DMS 273 (cell line): ENCODE results near the gene OTUD3.
"Not testable (repeated sequence)": the region's sequence is repeated elsewhere in the genome, so short reads cannot be mapped to it uniquely, and the experiment has no call there.

ENCODE experiments used
- DNase-seq: peaks from one replicate; lab custom pipeline; 2025; ENCODE audit not compliant: unreplicated experiment; lab: John Stamatoyannopoulos, UW

OTUD3 gene

DNA sequence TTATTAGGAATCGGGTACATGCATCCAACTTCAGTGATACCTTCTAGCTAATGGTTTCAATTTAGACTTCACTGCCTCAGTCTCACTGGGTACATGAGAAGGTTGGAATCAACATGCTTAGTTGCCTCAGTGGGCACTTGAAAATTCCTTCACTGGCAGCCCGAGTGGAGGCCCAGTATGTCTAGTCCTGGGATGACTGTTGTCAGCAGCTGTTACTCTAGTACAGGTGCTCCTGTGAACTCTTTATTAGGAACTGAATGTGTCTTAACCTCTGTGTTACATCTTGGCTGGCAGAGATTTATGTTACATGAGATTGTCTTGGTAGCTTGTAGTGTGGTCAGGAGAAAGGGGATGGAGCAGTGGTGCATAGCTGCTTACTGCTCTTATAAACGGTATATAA, 27.8 kb downstream of the OTUD3 start:
- no peak for DNase-seq

DNA sequence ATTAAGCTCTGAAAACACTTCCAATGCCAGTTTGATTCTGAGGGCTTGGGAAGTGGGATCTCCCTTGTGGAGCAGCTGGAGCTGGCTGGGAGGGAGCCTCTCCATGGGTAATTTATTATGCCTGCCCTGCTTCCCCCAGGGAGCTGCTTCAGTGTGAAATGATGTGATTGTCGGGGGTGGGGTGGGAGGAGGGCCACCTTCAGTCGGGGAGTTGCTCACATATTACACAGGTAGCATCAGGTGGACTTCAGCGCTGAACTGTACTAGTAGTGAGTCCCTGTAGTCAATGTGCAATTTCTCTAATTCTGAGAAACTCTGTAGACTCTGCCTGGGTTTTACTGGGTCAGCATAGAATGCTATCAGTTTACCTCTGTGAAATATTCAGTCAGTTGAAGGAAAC, 28.5 kb downstream of the OTUD3 start:
- DNase-seq = no peak

DNA sequence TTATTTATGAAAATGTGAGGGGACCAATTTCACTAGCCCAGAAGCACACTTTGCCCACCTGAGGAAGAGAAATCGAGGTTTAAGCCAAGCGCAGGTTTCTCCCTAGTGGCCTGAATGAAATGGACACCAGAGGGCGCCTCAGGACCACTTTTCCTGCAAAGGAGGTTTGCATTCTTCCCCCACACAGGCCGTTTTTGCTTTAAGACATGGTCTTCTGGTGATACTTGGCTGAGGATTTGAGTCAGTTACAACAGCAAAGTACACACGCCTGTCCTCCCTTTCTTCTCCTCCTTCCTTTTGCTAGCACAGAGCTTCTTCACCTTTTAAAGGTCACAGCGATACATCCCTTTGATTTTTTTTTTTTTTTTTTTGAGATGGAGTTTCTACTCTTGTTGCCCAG, 35.9 kb downstream of the OTUD3 start:
- peak; percentile 92 for DNase-seq

DNA sequence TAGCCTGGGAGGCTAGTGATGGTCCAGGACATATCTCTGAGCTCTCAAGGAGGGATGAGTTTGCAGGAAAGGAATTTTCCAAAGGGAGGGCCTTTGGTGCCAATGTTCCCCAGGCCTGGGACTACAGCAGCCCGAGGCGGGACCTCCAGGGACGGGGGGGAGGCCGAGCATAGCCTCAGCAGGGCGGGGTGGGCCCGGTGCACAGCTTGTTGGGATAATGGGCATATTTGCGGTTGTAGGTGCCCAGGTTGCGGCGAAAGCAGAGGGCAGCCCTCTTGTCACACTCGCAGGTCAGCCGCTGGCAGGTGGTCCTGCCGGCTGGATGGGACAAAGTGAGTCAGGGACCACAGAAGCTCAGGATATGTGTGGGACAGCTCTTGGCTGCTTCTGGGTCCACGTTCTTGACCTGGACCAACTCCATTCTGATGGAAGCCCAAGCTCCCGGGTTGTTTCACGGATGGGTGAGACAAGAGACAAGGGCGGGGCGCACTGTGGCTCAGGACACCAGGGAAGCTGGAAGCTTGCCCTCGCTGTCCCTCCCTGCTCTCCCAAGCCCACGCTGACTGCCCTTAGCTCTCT, 38.0 kb downstream of the OTUD3 start:
- no peak for DNase-seq

DNA sequence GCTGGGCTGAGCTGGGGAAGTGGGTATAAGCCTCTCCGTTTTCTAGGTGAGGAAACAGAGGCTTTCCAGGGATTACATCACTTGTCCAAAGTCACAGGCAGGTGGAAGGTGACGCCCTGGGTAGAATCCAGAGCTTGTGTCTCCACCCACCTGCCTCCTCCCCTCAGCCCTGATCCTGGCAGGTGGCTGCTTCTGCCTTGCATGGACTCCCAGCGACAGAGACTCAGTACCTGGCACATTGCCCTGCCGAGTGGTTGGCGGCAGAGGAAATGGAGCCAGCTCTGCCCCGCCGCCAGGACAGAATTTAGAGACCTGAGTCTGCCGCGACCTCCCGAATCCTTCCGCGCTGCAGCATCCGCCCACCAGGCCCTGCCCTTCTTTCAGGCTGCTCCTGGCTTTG, 39.1 kb downstream of the OTUD3 start:
- DNase-seq = peak; percentile 42

DNA sequence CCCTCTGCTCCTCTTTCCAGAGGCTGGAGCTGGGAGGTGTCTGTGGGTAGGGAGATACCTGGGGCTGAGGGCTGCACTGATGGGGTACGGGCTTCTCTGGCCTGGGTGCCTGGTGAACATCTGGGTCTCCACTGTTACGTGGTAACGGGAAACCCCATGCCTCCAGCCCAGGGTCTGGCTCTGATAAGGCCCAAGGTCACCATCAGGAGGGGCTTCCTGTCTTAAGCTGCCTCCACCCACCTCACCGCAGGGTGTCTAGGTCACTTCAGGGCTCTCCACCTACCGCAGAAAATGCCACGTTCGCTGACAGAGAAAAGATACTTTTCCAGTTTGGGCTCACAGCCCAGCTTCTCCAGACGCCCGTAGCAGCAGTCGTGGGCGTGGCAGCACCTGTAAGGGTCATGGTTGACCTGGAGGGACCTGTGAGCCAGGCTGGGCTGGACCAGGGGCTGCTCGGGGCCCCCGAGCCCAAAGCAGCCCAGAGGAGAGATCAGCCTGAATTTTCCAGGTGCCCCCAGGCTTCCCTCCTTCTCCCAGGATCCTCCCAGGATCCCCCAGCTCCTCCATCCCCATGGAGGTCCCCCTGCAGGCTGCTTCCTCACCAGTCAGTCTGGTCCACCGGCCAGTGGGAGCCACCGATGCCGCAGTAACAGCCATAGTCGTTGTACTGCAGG, 40.0 kb downstream of the OTUD3 start:
- DNase-seq = no peak

DNA sequence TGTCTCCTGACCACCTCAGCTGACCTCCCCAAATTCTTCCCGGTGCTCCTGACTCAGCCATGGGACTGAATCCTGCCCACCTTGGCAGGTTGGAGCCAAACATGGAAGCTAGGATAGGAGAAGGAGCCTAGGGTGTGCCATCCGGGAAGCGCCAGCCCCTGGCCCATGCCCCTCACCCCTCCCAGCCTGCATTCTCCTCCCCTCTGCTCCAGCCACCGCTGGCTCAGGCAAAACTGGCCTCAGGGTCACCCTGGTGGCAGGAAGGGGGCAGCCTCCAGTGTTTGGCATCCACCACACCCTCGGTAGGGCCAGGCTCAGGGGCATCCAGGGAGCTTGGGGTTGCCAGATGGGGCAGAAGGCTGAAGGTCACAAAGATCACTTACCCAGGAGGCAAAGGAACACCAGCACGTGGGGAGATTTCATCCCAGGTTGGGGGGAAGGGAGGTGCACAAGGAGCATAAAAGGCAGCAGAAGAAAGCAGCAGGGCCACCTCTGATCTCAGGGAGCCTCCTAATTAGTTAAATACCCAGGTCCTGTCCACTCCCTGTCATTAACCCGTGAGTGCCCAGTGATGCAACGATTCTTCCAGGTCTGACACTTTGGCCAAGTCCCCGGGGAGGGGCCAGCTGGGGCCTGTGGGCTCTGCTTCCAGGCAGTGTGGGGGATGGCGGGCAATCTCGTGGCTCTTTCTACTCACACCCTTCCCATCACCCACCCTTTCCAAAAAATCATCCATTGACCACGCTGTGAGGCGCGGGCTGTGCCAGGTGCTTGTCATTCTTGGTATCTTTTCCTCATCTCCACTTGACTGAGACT, 41.1 kb downstream of the OTUD3 start, which contains the start of gene PLA2G2E:
TSS of gene PLA2G2E (minus strand) at position 481 of the 816 bp plus-strand sequence. CDS start at position 423, 58 bp downstream.
- DNase-seq = no peak

DNA sequence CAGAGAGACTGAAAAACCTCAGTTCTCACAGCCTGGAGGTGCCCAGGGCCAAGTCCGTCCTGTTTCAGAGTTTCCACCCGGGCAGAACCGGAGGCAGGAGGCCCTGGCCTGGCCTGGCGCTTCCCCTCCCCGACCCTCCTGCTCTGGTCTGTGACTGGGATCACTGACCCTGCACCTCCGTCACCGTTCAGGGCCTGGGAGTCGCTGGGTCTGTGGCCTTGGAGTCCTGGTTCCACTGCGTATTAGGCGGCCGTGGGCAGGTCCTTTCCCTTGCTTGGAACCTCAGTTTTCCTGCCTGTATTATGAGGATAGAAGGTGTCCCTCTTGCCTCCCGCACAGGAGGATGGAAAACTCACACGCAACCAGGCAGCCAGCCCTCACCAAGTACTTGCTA, 41.8 kb downstream of the OTUD3 start:
- no peak for DNase-seq

DNA sequence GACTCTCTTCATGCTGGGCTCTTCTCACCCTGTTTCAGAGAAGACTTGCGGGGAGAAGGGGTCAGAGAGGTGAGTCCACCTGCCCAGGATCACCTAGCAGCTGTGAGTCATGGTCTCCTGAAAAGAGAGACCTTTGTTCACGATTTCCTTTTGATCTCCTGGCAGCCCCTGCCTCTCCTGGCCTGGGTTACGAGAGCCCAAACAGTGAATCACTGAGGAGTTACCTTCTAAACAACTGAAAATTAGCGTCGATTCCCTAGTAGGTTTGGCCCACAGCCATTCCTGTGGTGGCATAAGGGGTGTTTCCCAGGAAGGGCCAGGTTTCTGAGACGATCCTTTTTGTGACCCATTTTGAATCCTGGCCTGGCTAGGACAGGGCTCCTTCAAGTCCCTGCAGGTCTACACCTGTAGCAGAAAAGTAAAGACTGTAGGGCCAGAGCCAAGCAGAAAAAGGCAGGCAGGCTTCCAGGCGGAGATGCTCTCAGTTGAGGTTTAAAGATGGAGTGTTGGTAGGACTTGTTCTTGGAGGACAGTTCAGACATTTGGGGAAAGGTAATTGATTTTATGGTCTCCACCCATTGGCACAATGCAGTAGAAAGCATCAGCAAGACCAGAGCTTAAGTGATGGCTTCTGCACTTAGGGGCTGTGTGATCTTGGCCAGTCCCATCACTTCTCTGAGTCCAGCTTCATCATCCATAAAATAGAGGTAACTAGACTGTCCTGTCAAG, 43.3 kb downstream of the OTUD3 start:
- no peak for DNase-seq

DNA sequence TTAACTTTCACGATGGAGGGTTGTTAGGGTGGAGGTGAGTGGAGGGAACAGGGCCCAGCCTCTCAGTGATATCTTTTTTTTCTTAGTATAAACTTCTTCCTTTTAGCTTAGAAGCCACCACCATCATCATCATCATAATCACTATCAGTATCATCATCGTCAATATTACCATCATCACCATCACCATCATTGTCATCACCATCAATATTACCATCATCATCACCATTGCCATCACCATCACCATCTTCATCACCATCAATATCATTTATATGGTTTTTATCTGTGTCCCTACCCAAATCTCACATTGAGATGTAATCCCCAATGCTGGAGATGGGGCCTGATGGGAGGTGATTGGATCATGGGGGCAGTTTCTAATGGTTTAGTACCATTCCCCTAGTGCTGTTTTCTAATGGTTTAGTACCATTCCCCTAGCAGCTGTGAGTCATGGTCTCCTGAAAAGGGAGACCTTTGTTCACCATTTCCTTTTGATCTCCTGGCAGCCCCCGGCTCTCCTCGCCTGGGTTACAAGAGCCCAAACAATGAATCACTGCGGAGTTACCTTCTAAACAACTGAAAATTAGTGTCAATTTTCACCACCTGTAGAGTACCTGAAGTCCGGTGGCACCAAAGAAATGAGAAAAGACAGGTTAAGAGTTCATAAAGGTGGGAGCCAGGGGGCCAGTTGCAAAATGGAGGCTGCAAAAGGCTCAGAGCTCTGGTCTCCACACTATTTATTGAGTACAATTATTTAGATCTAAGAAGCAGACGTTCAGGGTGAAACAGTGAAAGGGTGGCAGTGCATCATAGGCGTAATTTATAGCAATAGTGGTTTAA, 44.3 kb downstream of the OTUD3 start:
- DNase-seq = no peak

DNA sequence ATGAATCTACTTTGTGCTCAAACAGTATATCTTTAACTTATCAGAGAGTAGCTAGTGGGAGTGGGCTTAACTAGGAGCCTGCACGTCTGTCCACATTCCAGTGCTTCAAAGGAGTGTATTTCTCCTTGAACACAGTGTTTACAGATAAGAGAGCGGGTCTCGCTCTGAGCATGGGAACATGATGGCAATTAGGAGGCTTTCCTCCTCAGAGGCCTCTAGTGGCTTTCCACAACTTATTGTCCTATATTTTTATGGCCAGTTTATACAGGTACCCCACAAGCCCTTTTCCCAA, 44.9 kb downstream of the OTUD3 start:
- not testable (repeated sequence) for DNase-seq

DNA sequence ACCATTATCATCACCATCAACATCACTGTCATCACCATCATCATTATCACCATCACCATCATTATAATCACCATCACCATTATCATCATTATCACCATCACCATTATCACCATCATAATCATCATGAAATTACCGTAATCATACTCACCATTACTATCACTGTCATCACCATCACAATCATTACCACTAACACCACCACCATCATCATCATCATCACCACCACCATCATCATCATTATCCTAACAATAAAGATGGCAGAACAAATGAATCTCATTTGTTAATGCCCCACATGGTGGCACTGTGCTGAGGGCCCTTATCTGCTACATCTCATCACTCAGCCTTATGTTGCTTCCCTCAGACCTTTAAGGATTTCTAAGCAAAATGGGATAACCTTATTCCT, 50.7 kb downstream of the OTUD3 start:
- no peak for DNase-seq

DNA sequence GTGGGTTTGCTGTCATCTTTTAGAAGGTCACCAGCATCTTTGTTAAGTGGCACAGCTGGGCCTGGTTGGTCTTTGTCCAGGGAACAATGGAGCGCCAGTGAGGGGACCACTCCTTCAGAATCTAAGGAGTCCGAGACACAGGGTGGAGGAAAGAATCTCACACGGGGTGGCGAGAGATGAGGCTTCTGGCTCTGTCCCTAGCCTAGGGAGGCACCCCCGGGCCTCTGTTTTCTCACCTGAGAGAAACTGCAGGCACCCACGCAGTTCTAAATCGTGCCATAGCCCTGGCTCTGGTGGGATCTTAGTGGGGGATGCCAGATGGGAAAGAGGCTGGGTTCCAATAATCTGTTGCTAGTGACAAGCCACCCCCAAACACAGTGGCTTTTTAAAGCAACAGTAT, 52.1 kb downstream of the OTUD3 start:
- DNase-seq = no peak

DNA sequence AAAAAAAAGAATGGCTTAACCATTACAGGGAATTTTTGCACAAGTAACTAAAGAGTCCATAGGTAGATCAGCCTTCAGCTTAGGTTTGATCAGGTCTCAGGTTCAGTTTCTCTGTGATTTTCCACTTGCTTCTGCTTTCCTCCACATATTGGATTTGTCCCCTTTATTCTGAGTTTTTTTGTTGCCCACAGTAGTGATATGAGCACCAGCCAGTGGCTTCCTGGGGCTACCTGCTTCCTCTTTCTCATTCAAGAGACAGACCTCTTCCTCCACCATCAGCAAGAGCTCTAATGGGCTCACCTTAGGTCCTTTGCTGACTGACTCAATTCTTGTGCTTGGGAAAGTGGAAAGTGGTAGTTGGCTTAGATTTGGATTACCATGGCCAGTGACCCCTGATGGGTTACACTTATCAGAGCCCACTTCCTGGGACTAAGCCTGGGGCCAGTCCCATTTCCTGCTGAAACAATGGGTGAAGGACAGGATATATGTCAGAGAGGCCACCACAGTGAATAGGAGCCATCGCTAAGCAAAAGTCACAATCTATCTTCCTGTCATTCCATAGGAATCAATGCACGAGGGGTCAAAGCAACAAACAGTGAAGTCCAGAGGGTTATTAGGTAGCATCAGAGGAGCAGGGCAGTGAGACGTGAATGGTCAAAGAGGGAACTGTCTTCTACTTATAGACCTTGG, 54.0 kb downstream of the OTUD3 start:
- no peak for DNase-seq

DNA sequence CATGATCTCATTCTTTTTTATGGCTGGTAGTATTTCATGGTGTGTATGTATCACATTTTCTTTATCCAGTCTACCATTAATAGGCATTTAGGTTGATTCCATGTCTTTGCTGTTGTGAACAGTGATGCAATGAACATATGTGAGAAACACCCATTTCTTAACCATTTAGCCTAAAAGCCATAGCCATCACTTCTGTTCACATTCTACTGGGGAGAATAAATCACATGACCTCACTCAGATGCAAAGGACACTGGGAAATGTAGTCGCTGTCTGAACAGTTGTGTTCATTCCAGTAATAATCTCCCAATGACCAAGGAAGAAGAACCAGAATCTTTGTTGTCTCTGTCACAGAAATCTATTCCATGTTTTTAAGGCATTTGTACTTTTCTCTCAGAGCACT, 56.3 kb downstream of the OTUD3 start:
- no peak for DNase-seq

DNA sequence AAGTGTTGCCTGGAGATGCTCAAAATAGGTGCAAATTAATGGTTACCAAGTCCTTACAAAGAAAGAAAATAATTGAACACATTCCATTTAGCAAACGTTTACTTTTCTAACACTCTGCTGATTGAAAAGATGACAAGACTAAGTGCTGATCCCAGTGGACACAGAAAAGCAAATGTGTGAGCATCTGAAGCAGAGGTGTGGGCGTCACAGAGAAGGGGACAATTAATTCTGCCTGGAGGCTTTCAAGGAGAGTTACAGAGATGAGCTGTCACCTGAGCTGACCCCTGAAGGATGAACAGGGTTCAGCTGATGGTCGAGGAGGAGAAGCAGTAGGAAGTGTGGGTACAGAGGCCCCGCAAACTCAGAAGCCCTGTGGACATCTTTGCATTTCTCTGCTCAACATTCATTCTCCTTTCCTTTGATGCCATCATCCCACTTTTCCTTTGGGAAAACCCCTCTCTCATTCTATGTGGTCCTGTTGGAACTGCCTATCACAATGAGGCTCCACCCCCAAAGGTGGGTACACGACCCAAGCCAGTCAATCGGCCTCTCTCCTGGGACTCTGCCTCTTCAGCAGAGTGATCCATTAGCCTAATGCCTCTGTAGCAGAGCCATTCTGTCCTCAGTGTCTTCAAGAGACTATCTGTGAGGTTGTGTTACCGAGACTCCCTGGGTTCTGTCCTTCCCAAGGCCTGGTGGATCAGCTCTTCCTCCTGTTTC, 58.5 kb downstream of the OTUD3 start:
- no peak for DNase-seq

DNA sequence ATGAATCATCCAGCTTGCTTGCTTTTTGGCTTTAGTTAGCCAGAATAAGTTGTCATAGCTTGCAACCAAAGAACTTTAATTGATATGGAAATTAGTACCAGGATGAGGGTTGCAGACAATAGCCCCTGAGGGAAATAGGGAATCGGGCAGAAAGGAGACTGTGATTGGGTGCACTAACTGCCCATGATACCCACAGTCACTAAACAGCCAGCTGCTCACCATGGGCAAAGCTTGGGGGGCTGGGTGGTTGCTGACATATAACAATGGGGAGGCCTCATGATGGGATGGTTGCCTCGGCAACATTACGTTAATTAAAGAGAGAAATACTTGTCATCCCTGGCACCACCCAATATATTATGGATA, 59.0 kb downstream of the OTUD3 start:
- DNase-seq = no peak

DNA sequence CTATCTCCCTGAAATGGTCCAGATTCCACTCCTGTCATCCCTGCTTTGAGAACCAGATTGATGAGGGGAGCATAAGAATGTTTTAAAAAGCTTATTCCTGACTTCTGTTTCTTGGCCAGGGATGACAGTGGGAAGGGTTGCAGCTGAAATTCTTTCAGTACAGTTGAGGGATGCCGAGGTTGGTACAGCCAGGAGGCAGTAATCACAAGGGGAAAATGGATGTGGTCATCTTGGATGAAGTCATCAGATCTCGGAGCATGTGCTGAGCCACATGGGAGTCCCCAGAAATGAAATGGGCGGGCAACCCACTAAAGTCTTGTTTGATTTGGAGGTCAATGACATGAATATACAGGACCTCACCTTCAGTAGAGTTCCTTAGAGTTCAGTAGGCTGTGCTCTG, 59.9 kb downstream of the OTUD3 start:
- no peak for DNase-seq

DNA sequence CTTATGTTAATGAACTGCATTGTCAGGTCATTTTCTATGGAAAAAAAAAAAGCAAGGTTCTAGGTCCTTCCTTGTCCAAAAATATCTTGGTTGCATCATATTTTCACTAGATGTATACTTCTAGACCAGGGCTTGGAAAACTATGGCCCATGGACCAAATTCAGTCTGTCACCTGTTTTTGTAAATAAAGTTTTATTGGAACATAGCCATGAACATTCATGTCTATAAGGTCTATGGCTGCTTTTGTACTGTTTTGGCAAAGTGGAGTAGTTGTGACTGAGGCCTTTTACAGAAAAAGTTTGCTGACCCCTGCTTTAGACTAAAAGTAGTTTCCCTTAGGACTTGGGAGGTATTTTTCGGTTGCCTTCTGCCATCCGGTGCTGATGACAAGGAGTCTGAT, 60.5 kb downstream of the OTUD3 start:
- no peak for DNase-seq

DNA sequence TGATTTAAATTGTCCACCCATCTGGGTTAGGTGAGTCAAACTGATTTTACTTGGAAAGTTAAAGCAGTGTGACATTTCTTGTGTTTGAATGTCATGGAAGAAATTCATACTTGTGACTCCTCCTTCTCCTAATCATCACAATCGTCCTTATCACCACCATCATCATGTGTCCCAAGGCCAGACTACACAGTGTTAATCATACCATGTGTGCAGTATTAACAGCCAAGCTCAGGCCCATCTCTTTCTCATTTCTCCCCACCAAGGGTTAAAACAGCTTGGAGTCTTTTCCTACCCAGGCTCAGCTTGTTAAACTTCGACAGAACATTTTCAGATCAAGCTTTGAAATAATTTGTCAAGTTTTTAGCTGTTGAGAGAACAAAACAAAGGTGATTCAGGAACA, 63.7 kb downstream of the OTUD3 start:
- no peak for DNase-seq
